Stimulated activated naive CD4-positive, alpha-beta T cell treated with Interleukin-2 at 50 U/mL for 16 hours (primary cell): ENCODE measurements around the gene EXT2.

Experiments
- DNase-seq: peaks from one replicate; lab custom pipeline; 2025; lab: John Stamatoyannopoulos, UW

Gene EXT2

GRCh38 chr11:44203270-44204043, 108.0 kb downstream of the EXT2 start:
- no peak for DNase-seq

GRCh38 chr11:44205352-44205751, 109.9 kb downstream of the EXT2 start:
- DNase-seq: no peak

GRCh38 chr11:44205836-44206235, 110.4 kb downstream of the EXT2 start:
- no peak for DNase-seq

- no peak for DNase-seq
Observed at GRCh38 chr11:44207292-44207691, 111.8 kb downstream of the EXT2 start.

GRCh38 chr11:44208976-44209603, 113.6 kb downstream of the EXT2 start:
- DNase-seq: no peak

GRCh38 chr11:44212128-44212527, 116.7 kb downstream of the EXT2 start:
- DNase-seq: no peak

- DNase-seq: no peak
Observed at GRCh38 chr11:44213148-44213547, 117.7 kb downstream of the EXT2 start.

- no peak for DNase-seq
Observed at GRCh38 chr11:44217432-44217831, 122.0 kb downstream of the EXT2 start.

- DNase-seq: no peak
Observed at GRCh38 chr11:44219830-44220796, 124.6 kb downstream of the EXT2 start.

GRCh38 chr11:44221456-44221855, 126.0 kb downstream of the EXT2 start:
- DNase-seq: no peak

GRCh38 chr11:44221992-44222391, 126.5 kb downstream of the EXT2 start:
- DNase-seq: no peak

- no peak for DNase-seq
Observed at GRCh38 chr11:44223238-44223637, 127.8 kb downstream of the EXT2 start.

- DNase-seq: no peak
Observed at GRCh38 chr11:44224867-44225501, 129.5 kb downstream of the EXT2 start.

- no peak for DNase-seq
Observed at GRCh38 chr11:44226490-44226889, 131.0 kb downstream of the EXT2 start.

GRCh38 chr11:44226945-44227344, 131.5 kb downstream of the EXT2 start:
- DNase-seq: no peak

- no peak for DNase-seq
Observed at GRCh38 chr11:44228379-44228778, 132.9 kb downstream of the EXT2 start.

- DNase-seq: no peak
Observed at GRCh38 chr11:44229098-44229497, 133.6 kb downstream of the EXT2 start.

GRCh38 chr11:44229624-44230023, 134.1 kb downstream of the EXT2 start:
- DNase-seq: no peak

- no peak for DNase-seq
Observed at GRCh38 chr11:44235765-44236201, 140.3 kb downstream of the EXT2 start.

- no peak for DNase-seq
Observed at GRCh38 chr11:44236296-44236695, 140.8 kb downstream of the EXT2 start.

- DNase-seq: no peak
Observed at GRCh38 chr11:44237156-44237555, 141.7 kb downstream of the EXT2 start.

GRCh38 chr11:44241851-44242250, 146.4 kb downstream of the EXT2 start:
- no peak for DNase-seq
